ENCODE measurements around the gene BCO1. TPM values are rescaled to one million over a fixed set of nuclear protein-coding genes. Genes with fewer than 3 reads are reported as not detected.

Gene BCO1
- total RNA-seq, 3 donors from 2014 or later (not counting 1 experiment from before 2014, with no cell fraction given), result not detected

DNA sequence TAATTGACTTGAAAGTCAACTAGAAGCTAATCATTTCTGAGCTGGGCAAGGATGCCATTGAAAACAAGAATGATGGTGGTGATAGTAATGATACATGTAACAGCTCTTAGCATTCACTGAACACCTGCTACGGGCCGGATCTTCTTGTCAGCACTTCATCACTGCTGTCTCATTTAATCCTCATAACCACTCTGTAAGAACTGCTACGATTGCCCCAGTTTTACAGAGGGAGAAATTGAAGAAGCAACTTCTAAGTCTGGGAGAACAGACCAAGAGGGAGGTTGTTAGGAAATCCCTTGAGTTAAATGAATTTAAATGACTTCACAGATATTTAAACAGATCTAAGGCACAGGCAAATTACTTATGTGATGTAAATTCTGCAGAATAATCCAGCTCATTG lies 69.3 kb downstream of the BCO1 start:
- TF ChIP-seq, protein P1, sequence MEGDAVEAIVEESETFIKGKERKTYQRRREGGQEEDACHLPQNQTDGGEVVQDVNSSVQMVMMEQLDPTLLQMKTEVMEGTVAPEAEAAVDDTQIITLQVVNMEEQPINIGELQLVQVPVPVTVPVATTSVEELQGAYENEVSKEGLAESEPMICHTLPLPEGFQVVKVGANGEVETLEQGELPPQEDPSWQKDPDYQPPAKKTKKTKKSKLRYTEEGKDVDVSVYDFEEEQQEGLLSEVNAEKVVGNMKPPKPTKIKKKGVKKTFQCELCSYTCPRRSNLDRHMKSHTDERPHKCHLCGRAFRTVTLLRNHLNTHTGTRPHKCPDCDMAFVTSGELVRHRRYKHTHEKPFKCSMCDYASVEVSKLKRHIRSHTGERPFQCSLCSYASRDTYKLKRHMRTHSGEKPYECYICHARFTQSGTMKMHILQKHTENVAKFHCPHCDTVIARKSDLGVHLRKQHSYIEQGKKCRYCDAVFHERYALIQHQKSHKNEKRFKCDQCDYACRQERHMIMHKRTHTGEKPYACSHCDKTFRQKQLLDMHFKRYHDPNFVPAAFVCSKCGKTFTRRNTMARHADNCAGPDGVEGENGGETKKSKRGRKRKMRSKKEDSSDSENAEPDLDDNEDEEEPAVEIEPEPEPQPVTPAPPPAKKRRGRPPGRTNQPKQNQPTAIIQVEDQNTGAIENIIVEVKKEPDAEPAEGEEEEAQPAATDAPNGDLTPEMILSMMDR (IDR thresholded peaks at IDR 0.05), result no peak
- H3K27me3 Mint-ChIP-seq (ENCODE audit: low read depth in 2 of 2), result no peaks in the 10 kb centered on the region
- peaks cover 4% of the 10 kb centered on the region for H3K36me3 ChIP-seq (ENCODE audit: control insufficient read depth, insufficient read depth, low read length)
- no peak overlapping the region for H3K4me3 ChIP-seq (ENCODE audit: low read length)
- H3K9me3 Mint-ChIP-seq, result no peaks in the 10 kb centered on the region
- ATAC-seq (no peak), DNase-seq (no peak)
- no peak overlapping the region for H3K4me3 Mint-ChIP-seq
- no peak overlapping the region for H3K27ac Mint-ChIP-seq
- H3K36me3 Mint-ChIP-seq, result no peaks in the 10 kb centered on the region
- no peaks in the 10 kb centered on the region for H3K4me1 ChIP-seq (ENCODE audit: control insufficient read depth, insufficient read depth, low read length)
- H3K27me3 ChIP-seq (ENCODE audit: control insufficient read depth, insufficient read depth, low read length), result no peaks in the 10 kb centered on the region
- H3K27ac ChIP-seq (ENCODE audit: low read length), result no peak overlapping the region
- intact Hi-C loops (cut with micrococcal nuclease), result no loop called here
- WGBS (ENCODE audit: insufficient coverage), result no CpG with 5 or more reads among the region's 3 CpGs
- peaks cover 18 to 24% of the 10 kb centered on the region in 2 donors for H3K4me1 Mint-ChIP-seq
- no peaks in the 10 kb centered on the region for H3K9me3 ChIP-seq (ENCODE audit: control insufficient read depth, insufficient read depth, low read length)

DNA sequence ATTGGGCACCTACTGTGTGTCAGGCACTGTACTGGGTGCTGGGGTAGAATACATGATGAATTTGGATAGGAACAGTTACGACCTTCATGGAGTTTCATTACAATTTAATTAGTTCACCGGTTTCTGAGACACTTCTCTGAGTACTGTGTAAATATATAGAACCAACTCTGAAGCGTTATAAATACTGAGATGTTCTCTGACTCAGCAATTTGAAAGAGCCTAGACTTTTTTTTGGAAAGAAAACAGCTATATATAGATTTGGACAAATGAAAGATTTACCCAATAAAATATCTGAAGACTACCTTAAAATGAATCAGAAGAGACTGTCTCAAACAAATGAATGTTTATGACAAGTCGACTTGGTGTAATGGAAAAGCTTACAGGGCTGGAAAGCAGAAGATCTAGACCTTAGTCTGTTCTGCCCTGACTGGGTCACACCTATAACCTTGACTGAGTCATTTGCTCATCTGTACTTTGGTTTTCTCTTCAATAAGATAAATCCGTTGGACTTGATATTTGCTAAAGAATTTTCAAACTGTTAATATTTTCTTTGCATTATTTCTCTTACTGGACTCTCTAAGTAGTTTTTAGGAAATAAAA lies 71.7 kb downstream of the BCO1 start:
- Mint-ChIP-seq H3K36me3 (no peaks in the 10 kb centered on the region), H3K27me3 (ENCODE audit: low read depth in 2 of 2) (no peaks in the 10 kb centered on the region), H3K27ac (no peak overlapping the region), H3K4me1 (peaks cover 35 to 38% of the 10 kb centered on the region in 2 donors), H3K9me3 (no peaks in the 10 kb centered on the region), H3K4me3 (no peak overlapping the region)
- TF ChIP-seq, protein P1 (IDR thresholded peaks at IDR 0.05), result no peak
- 94% methylated on average over 3 of the region's 5 CpGs for WGBS (ENCODE audit: insufficient coverage)
- ATAC-seq (no peak), DNase-seq (no peak)
- H3K27ac ChIP-seq (ENCODE audit: low read length), result no peak overlapping the region
- intact Hi-C loops (cut with micrococcal nuclease), result no loop called here
- no peaks in the 10 kb centered on the region for H3K9me3 ChIP-seq (ENCODE audit: control insufficient read depth, insufficient read depth, low read length)
- H3K4me3 ChIP-seq (ENCODE audit: low read length), result no peak overlapping the region
- peaks cover 4% of the 10 kb centered on the region for H3K36me3 ChIP-seq (ENCODE audit: control insufficient read depth, insufficient read depth, low read length)
- peaks cover 12% of the 10 kb centered on the region for H3K4me1 ChIP-seq (ENCODE audit: control insufficient read depth, insufficient read depth, low read length)
- no peaks in the 10 kb centered on the region for H3K27me3 ChIP-seq (ENCODE audit: control insufficient read depth, insufficient read depth, low read length)

DNA sequence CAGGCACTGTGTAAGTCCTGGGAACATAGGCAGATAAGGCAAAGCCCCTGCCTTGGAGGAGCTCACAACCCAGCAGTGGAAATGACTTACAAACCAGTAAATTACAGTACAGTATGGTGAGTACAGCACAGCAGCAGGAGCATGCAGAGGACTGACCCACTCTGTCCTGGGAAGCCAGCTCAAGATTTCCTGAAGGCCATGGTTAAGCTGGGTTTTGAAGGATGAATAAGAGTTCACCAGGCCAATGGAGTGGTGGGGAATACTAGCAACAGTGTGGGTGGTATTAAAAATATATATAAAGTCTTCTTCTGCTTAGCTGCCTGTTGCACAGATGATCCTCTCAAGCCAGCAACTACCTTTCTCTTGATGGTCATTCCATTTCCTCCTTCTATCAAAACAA lies 73.3 kb downstream of the BCO1 start:
- ATAC-seq (no peak), DNase-seq (no peak)
- Mint-ChIP-seq H3K27me3 (ENCODE audit: low read depth in 2 of 2) (no peaks in the 10 kb centered on the region), H3K27ac (no peak overlapping the region), H3K9me3 (no peaks in the 10 kb centered on the region), H3K4me1 (peaks cover 41 to 48% of the 10 kb centered on the region in 2 donors), H3K4me3 (no peak overlapping the region), H3K36me3 (no peaks in the 10 kb centered on the region)
- Histone ChIP-seq H3K4me1 (ENCODE audit: control insufficient read depth, insufficient read depth, low read length) (peaks cover 19% of the 10 kb centered on the region), H3K4me3 (ENCODE audit: low read length) (no peak overlapping the region), H3K27ac (ENCODE audit: low read length) (no peak overlapping the region), H3K27me3 (ENCODE audit: control insufficient read depth, insufficient read depth, low read length) (no peaks in the 10 kb centered on the region), H3K36me3 (ENCODE audit: control insufficient read depth, insufficient read depth, low read length) (peaks cover 4% of the 10 kb centered on the region), H3K9me3 (ENCODE audit: control insufficient read depth, insufficient read depth, low read length) (no peaks in the 10 kb centered on the region)
- TF ChIP-seq, protein P1 (IDR thresholded peaks at IDR 0.05), result no peak
- intact Hi-C loops (cut with micrococcal nuclease), result no loop called here
